H1 (cell line): Measurements from ENCODE around the gene SH3RF3. TPM values are rescaled to one million over a fixed set of nuclear protein-coding genes. Genes with fewer than 3 reads are reported as not detected.
A peak's percentile ranks its signal among the peaks of the same experiment; 100 is the strongest.

Experiments used
- CTCF ChIA-PET: fragments of 300-600 bp; sonication (Branson Sonifier 250); formaldehyde crosslinking; loops from one replicate; lab custom pipeline; 2021; ENCODE audit not compliant: partially characterized antibody; lab: Charles Lee
- POLR2A ChIA-PET: fragments of 300-600 bp; sonication (Branson Sonifier 250); formaldehyde crosslinking; loops from one replicate; lab custom pipeline; 2021; ENCODE audit warnings: inconsistent platforms; ENCODE audit not compliant: partially characterized antibody; lab: Charles Lee
- DNase-seq, 2 experiments: peaks; one replicate each; pipeline versions ENCODE4 v3.0.0 to v3.0.0-alpha.2; 2010 to 2022; ENCODE audit warnings: low spot score in 2 of 2, low read depth in 1 of 2, mixed read lengths in 1 of 2
- FAIRE-seq: peaks from 2 replicates; lab custom pipeline; 2011; peaks lifted over from hg19 to GRCh38; lab: Jason Lieb, UNC
- H2AFZ ChIP-seq: 2 replicates; pipeline ENCODE4 v1.8.1; 2012; ENCODE audit warnings: low read length, inconsistent platforms
- H2AK5ac ChIP-seq: 2 replicates; pipeline ENCODE4 v1.6.1; 2013; ENCODE audit warnings: low read depth, low read length
- H2BK120ac ChIP-seq: replicated peaks from 2 replicates; pipeline ENCODE3; 2013; ENCODE audit warnings: low read depth, low read length, inconsistent platforms
- H2BK12ac ChIP-seq: 2 replicates; pipeline ENCODE4 v1.6.1; 2013; ENCODE audit warnings: low read depth, low read length
- H2BK15ac ChIP-seq: 2 replicates; pipeline ENCODE4 v1.6.1; 2013; ENCODE audit warnings: low read length
- H2BK20ac ChIP-seq: 2 replicates; pipeline ENCODE4 v1.6.1; 2013; ENCODE audit warnings: low read length
- H2BK5ac ChIP-seq: 2 replicates; pipeline ENCODE4 v1.6.1; 2013; ENCODE audit warnings: low read depth, low read length
- H3K14ac ChIP-seq: 2 replicates; pipeline ENCODE4 v1.6.1; 2013; ENCODE audit warnings: inconsistent platforms; ENCODE audit not compliant: insufficient read length
- H3K18ac ChIP-seq: 2 replicates; pipeline ENCODE4 v1.6.1; 2013; ENCODE audit warnings: low read length; ENCODE audit errors: extremely low read depth
- H3K23ac ChIP-seq: 2 replicates; pipeline ENCODE4 v1.6.1; 2013; ENCODE audit warnings: inconsistent platforms; ENCODE audit not compliant: insufficient read length
- H3K23me2 ChIP-seq: 2 replicates; pipeline ENCODE4 v1.6.1; 2013; ENCODE audit warnings: low read depth, low read length
- H3K27ac ChIP-seq: 2 replicates; pipeline ENCODE4 v1.6.1; 2011; ENCODE audit warnings: low read depth, low read length, inconsistent platforms
- H3K27me3 ChIP-seq, 4 experiments: replicated peaks in 1 of 4; 1 replicate in 1 of 4; 2 replicates in 3 of 4; pipeline versions ENCODE4 v1.6.1 to v1.8.1; 2011 to 2013; ENCODE audit warnings: low read length in 3 of 4, mild to moderate bottlenecking in 3 of 4, inconsistent platforms in 2 of 4, mixed read lengths in 2 of 4, moderate library complexity in 1 of 4; ENCODE audit not compliant: control insufficient read depth in 3 of 4, insufficient read depth in 3 of 4; ENCODE audit errors: extremely low read depth in 1 of 4
- H3K36me3 ChIP-seq, 4 experiments: 2 replicates each; pipeline versions ENCODE4 v1.6.1 to v1.8.1; 2011 to 2013; ENCODE audit warnings: mild to moderate bottlenecking in 4 of 4, low read length in 3 of 4, moderate library complexity in 2 of 4, control low read depth in 1 of 4, inconsistent platforms in 1 of 4; ENCODE audit not compliant: insufficient read depth in 4 of 4, control insufficient read depth in 2 of 4
- H3K4ac ChIP-seq: replicated peaks from 2 replicates; pipeline ENCODE3; 2013; ENCODE audit warnings: low read length, low read depth, mixed read lengths, inconsistent platforms; ENCODE audit not compliant: insufficient read length
- H3K4me1 ChIP-seq, 4 experiments: replicated peaks in 1 of 4; 1 replicate in 1 of 4; 2 replicates in 3 of 4; pipeline versions ENCODE4 v1.6.1 to v1.8.1; 2011 to 2013; ENCODE audit warnings: low read length in 3 of 4, inconsistent platforms in 2 of 4, mixed read lengths in 1 of 4; ENCODE audit not compliant: insufficient read depth in 4 of 4, control insufficient read depth in 3 of 4
- H3K4me2 ChIP-seq, 2 experiments: 2 replicates each; pipeline versions ENCODE4 v1.6.1 to v1.8.1; 2011 to 2013; ENCODE audit warnings: low read depth in 2 of 2, low read length in 2 of 2, control low read depth in 1 of 2, inconsistent platforms in 1 of 2, mild to moderate bottlenecking in 1 of 2; ENCODE audit not compliant: insufficient read depth in 1 of 2
- H3K4me3 ChIP-seq, 4 experiments: fragments of 200-600, 300-600 bp in 1 of 4; sonication (generic), shearing (Covaris generic), sonication (Bioruptor Twin) in 1 of 4; 2 replicates each; pipeline versions ENCODE4 v1.5.1 to v1.8.1; 2011 to 2016; ENCODE audit warnings: low read length in 4 of 4, low read depth in 3 of 4, control low read depth in 2 of 4, inconsistent platforms in 2 of 4, mild to moderate bottlenecking in 2 of 4, mixed read lengths in 1 of 4, moderate library complexity in 1 of 4; ENCODE audit not compliant: insufficient read depth in 2 of 4; ENCODE audit errors: extremely low read depth in 1 of 4
- H3K56ac ChIP-seq: replicated peaks from 2 replicates; pipeline ENCODE3; 2013; ENCODE audit warnings: low read depth, mild to moderate bottlenecking, mixed read lengths, low read length, inconsistent platforms; ENCODE audit not compliant: insufficient read length
- H3K79me1 ChIP-seq: 2 replicates; pipeline ENCODE4 v1.6.1; 2013; ENCODE audit warnings: low read depth, low read length, control low read depth
- H3K79me2 ChIP-seq, 2 experiments: 2 replicates each; pipeline versions ENCODE4 v1.6.1 to v1.8.1; 2012 to 2013; ENCODE audit warnings: low read length in 2 of 2, mild to moderate bottlenecking in 2 of 2, inconsistent platforms in 1 of 2; ENCODE audit not compliant: insufficient read depth in 2 of 2, control insufficient read depth in 1 of 2
- H3K9ac ChIP-seq, 4 experiments: replicated peaks in 1 of 4; 1 replicate in 1 of 4; 2 replicates in 3 of 4; pipeline versions ENCODE4 v1.6.1 to v1.8.1; 2011 to 2013; ENCODE audit warnings: low read depth in 3 of 4, low read length in 3 of 4, control low read depth in 2 of 4, mild to moderate bottlenecking in 2 of 4, moderate library complexity in 2 of 4, inconsistent platforms in 1 of 4; ENCODE audit errors: extremely low read depth in 1 of 4
- H3K9me3 ChIP-seq, 2 experiments: 2 replicates each; pipeline versions ENCODE4 v1.6.1 to v1.8.1; 2012 to 2013; ENCODE audit warnings: mild to moderate bottlenecking in 2 of 2, moderate library complexity in 2 of 2, control low read depth in 1 of 2, inconsistent platforms in 1 of 2, low read depth in 1 of 2, low read length in 1 of 2, mixed read lengths in 1 of 2; ENCODE audit not compliant: insufficient read depth in 2 of 2
- H4K20me1 ChIP-seq, 2 experiments: replicated peaks in 1 of 2; 2 replicates each; pipeline versions ENCODE3 to v1.8.1; 2011 to 2013; ENCODE audit warnings: inconsistent platforms in 2 of 2, low read length in 2 of 2, mild to moderate bottlenecking in 1 of 2; ENCODE audit not compliant: insufficient read depth in 2 of 2, control insufficient read depth in 1 of 2
- H4K5ac ChIP-seq: 2 replicates; pipeline ENCODE4 v1.6.1; 2013; ENCODE audit warnings: low read length, low read depth, mixed read lengths, inconsistent platforms; ENCODE audit not compliant: insufficient read length
- H4K8ac ChIP-seq: 2 replicates; pipeline ENCODE4 v1.8.0; 2013; ENCODE audit warnings: mild to moderate bottlenecking, moderate library complexity, low read length, inconsistent platforms; ENCODE audit not compliant: insufficient read depth; ENCODE audit errors: extremely low read depth
- H4K91ac ChIP-seq: replicated peaks from 2 replicates; pipeline ENCODE3; 2013; ENCODE audit warnings: low read length, mixed read lengths, inconsistent platforms; ENCODE audit not compliant: insufficient read length
- ATF2 ChIP-seq: IDR thresholded peaks from 2 replicates; pipeline ENCODE4 v1.6.1; 2012; ENCODE audit warnings: low read length, inconsistent platforms
- CEBPB ChIP-seq: IDR thresholded peaks from 2 replicates; pipeline ENCODE4 v1.6.1; 2012; ENCODE audit warnings: low read depth, low read length
- CTBP2 ChIP-seq: IDR thresholded peaks from 2 replicates; pipeline ENCODE4 v1.7.0; 2011; ENCODE audit warnings: borderline replicate concordance, mild to moderate bottlenecking, moderate library complexity, mixed read lengths, low read length; ENCODE audit not compliant: insufficient read depth, insufficient read length
- GABPA ChIP-seq: IDR thresholded peaks from 2 replicates; pipeline ENCODE4 v1.6.1; 2011; ENCODE audit warnings: mild to moderate bottlenecking, low read length, moderate library complexity, borderline replicate concordance; ENCODE audit not compliant: insufficient read depth
- GTF2F1 ChIP-seq: IDR thresholded peaks from 2 replicates; pipeline ENCODE4 v1.6.1; 2012; ENCODE audit warnings: low read depth, low read length, improper control_type of control experiment, borderline replicate concordance
- KDM4A ChIP-seq: IDR thresholded peaks from one replicate; pipeline ENCODE4 v1.7.1; 2012; ENCODE audit warnings: low read depth, mild to moderate bottlenecking, moderate library complexity, low read length, inconsistent platforms; ENCODE audit not compliant: severe bottlenecking
- RFX5 ChIP-seq: IDR thresholded peaks from 2 replicates; pipeline ENCODE4 v1.6.1; 2011; ENCODE audit warnings: low read depth, low read length, improper control_type of control experiment, borderline replicate concordance
- SAP30 ChIP-seq: fragments of 300-600 bp; sonication (generic); IDR thresholded peaks from 2 replicates; pipeline ENCODE4 v1.7.1; 2012; ENCODE audit warnings: low read length, moderate library complexity, mild to moderate bottlenecking, inconsistent platforms; ENCODE audit not compliant: insufficient read depth, insufficient replicate concordance
- SP2 ChIP-seq: IDR thresholded peaks from 2 replicates; pipeline ENCODE4 v1.6.1; 2012; ENCODE audit warnings: mild to moderate bottlenecking, low read length, inconsistent platforms
- SUZ12 ChIP-seq: fragments of 200-600 bp; sonication (generic); IDR thresholded peaks from 2 replicates; pipeline ENCODE4 v1.6.1; 2012; ENCODE audit warnings: mild to moderate bottlenecking, inconsistent platforms, low read length, moderate library complexity, mixed read lengths
- TCF12 ChIP-seq: IDR thresholded peaks from 2 replicates; pipeline ENCODE4 v1.6.1; 2011; ENCODE audit warnings: low read depth, mild to moderate bottlenecking, low read length
- WGBS, 2 experiments: shearing (Covaris generic) in 1 of 2; methylation state at CpG; one replicate each; pipeline versions ENCODE4 v1.1.6 to v1.1.7; 2013 to 2015; ENCODE audit warnings: low lambda C conversion rate in 2 of 2, mixed read lengths in 2 of 2, inconsistent platforms in 1 of 2, low coverage in 1 of 2, missing lambda C conversion rate in 1 of 2; ENCODE audit not compliant: insufficient replicate concordance in 2 of 2, insufficient coverage in 1 of 2, insufficient read length in 1 of 2; ENCODE audit errors: extremely low coverage in 1 of 2, missing lambda C conversion rate in 1 of 2; 5-methylcytosine and 5-hydroxymethylcytosine counted together
- polyA plus RNA-seq, 7 experiments: library from polyadenylated mRNA; depleted of rRNA in 3 of 7; stranded (reverse) in 5 of 7; unstranded in 2 of 7; fragments of >200 nt in 5 of 7; fragments of 200-250 nt in 2 of 7; gene quantifications; 1 replicate in 5 of 7; 2 replicates in 1 of 7; 4 replicates in 1 of 7; pipeline versions ENCODE4 v1.2.1 to v1.2.3, GENCODE V29; 2011 to 2013; ENCODE audit warnings: missing spikeins in 2 of 7, mixed read lengths in 2 of 7
- total RNA-seq: library from RNA; stranded (reverse); fragmentation: NEBNext Ultra II Directional; extraction: Animal tissue kit (Norgen Biotek cat#: 25700); gene quantifications from 2 replicates; pipeline ENCODE4 v1.2.1, GENCODE V29; 2021

Gene SH3RF3
- total and polyA plus RNA-seq, 2 of the 8 experiments (the other 6 are each of a cell fraction or from before 2014, with no cell fraction given) = 0.11 to 0.65 TPM

GRCh38 chr2:109375656-109376055 is 246.7 kb downstream of the SH3RF3 start:
- Histone ChIP-seq H3K9ac (no peak overlapping the region), H3K27me3 (no peaks in the 10 kb centered on the region), H3K79me1 (no peaks in the 10 kb centered on the region), H3K4ac (no peak overlapping the region), H3K4me3 (no peak overlapping the region), H3K4me2 (no peak overlapping the region), H2BK120ac (no peak overlapping the region), H3K23ac (no peak overlapping the region), H4K5ac (no peak overlapping the region), H3K27ac (no peak overlapping the region), H3K4me1 (no peaks in the 10 kb centered on the region), H2BK12ac (no peak overlapping the region), H4K91ac (no peak overlapping the region), H4K8ac (no peak overlapping the region), H4K20me1 (peaks cover 0 to 2% of the 10 kb centered on the region in 2 experiments), H2BK20ac (no peak overlapping the region), H2AK5ac (no peak overlapping the region), H3K36me3 (no peaks in the 10 kb centered on the region), H3K14ac (no peak overlapping the region), H2BK5ac (no peak overlapping the region), H3K23me2 (no peaks in the 10 kb centered on the region), H3K9me3 (no peaks in the 10 kb centered on the region), H3K56ac (no peak overlapping the region), H3K18ac (no peak overlapping the region), H2BK15ac (no peak overlapping the region), H2AFZ (no peak overlapping the region)
- POLR2A ChIA-PET = no interaction called here
- 96% methylated on average over 6 of the region's 7 CpGs; no CpG with 5 or more reads in 1 of the 2 experiments for WGBS, 2 experiments
- DNase-seq = peak in 1 of 2 experiments; percentile 27
- CTCF ChIA-PET = no interaction called here
- no peak for TF ChIP-seq RFX5
- no peak for TF ChIP-seq CEBPB
- TF ChIP-seq KDM4A = no peak
- no peak for TF ChIP-seq SAP30
- no peak for TF ChIP-seq TCF12
- TF ChIP-seq SUZ12 = no peak
- no peak for TF ChIP-seq CTBP2
- TF ChIP-seq GTF2F1 = no peak
- no peak for TF ChIP-seq ATF2
- no peak for TF ChIP-seq SP2
- no peak for TF ChIP-seq GABPA
- TF ChIP-seq, all 59 proteins: peak for 0
- FAIRE-seq = no peak
- no peaks in the 10 kb centered on the region for H3K79me2 ChIP-seq
